Naive B cell (primary cell): Measurements from ENCODE around the gene ARHGEF39. TPM values are rescaled to one million over a fixed set of nuclear protein-coding genes. Genes with fewer than 3 reads are reported as not detected.
"Not testable (repeated sequence)": the region's sequence is repeated elsewhere in the genome, so short reads cannot be mapped to it uniquely, and the experiment has no call there.

Experiments used
- ATAC-seq, 2 donors: fragments of 150-1000 bp; cut with Tn5 transposase; 2 replicates each; pipeline ENCODE4 v1.10.0; 2021; ENCODE audit warnings: low read depth in 2 of 2, mild to moderate bottlenecking in 2 of 2, moderate library complexity in 2 of 2
- DNase-seq: peaks from one replicate; pipeline ENCODE4 v3.0.0; 2022
- H3K27ac Mint-ChIP-seq, 6 donors: one replicate each; pipeline ENCODE4 v1.8.0; 2020 to 2022; ENCODE audit warnings: mild to moderate bottlenecking in 6 of 6, mixed read lengths in 6 of 6, moderate library complexity in 5 of 6, inconsistent platforms in 2 of 6
- H3K27me3 Mint-ChIP-seq, 3 donors: one replicate each; pipeline ENCODE4 v1.8.0; 2021 to 2022; ENCODE audit warnings: mixed read lengths in 3 of 3, mild to moderate bottlenecking in 1 of 3
- H3K36me3 Mint-ChIP-seq, 2 donors: one replicate each; pipeline ENCODE4 v1.8.0; 2020 to 2022; ENCODE audit warnings: mixed read lengths in 2 of 2, inconsistent platforms in 1 of 2, mild to moderate bottlenecking in 1 of 2
- H3K4me1 Mint-ChIP-seq, 3 donors: one replicate each; pipeline ENCODE4 v1.8.0; 2020 to 2022; ENCODE audit warnings: mixed read lengths in 3 of 3, inconsistent platforms in 1 of 3, mild to moderate bottlenecking in 1 of 3, moderate library complexity in 1 of 3
- H3K4me3 Mint-ChIP-seq, 8 donors: one replicate each; pipeline ENCODE4 v1.8.0; 2020 to 2022; ENCODE audit warnings: mild to moderate bottlenecking in 8 of 8, mixed read lengths in 8 of 8, moderate library complexity in 8 of 8, inconsistent platforms in 2 of 8
- H3K9me3 Mint-ChIP-seq, 7 donors: one replicate each; pipeline ENCODE4 v1.8.0; 2020 to 2022; ENCODE audit warnings: mixed read lengths in 7 of 7, mild to moderate bottlenecking in 5 of 7, inconsistent platforms in 2 of 7, moderate library complexity in 1 of 7
- polyA plus RNA-seq, 6 donors: library from polyadenylated mRNA; unstranded; fragments of 300-500 nt; fragmentation: Illumina TruSeq; gene quantifications; one replicate each; pipeline ENCODE4 v1.2.3, GENCODE V29; 2021; ENCODE audit warnings: low read depth in 6 of 6

Gene ARHGEF39
- polyA plus RNA-seq, 6 donors from 2014 or later, result 0.90 to 4.0 (median 2.4) TPM

DNA sequence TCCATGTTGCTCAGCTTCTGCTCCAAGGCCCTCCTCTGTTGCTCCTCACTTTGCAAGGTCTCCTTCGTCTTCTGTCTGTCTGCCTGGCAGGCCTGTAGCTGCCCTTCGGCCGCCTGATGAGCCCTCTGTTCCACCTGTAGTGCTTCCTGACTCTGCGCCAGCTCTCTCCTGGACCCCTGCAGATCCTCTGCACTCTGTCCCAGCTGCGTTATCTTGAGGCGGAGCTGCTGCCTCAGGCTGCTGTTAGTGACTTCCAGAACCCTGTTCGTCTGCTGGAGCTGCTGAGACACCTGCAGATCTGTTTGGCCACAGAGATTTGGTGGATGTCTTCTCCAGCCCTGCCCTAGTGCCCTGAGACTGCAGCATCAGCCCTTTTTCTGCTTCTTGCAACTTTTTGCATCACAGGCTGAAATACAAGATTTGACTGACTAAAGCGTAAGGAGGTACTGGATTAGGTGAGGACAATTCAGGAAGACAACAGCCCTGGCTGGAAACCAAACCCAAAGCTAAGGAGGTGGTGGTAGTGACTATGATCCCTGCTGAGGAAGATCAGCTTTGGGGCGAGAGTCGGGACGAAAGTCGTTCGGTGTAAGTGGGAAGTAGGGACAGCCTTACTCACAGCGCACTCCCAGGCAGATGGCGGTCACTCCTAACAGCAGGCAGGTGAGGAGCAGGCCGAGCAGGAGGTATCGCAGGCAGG lies 48.9 kb downstream of the ARHGEF39 start:
- no peak for DNase-seq
- no peak for ATAC-seq
- H3K4me1 Mint-ChIP-seq, result peaks cover 86 to 100% (median 91%) of the 10 kb centered on the region in 3 donors
- H3K27ac Mint-ChIP-seq, result peak overlapping the region; percentile 91 to 99 (median 98)
- peaks cover 0 to 2% (median 0%) of the 10 kb centered on the region in 7 donors for H3K9me3 Mint-ChIP-seq
- H3K4me3 Mint-ChIP-seq, result peak overlapping the region; percentile 86 to 100 (median 98)
- H3K27me3 Mint-ChIP-seq, result no peaks in the 10 kb centered on the region
- H3K36me3 Mint-ChIP-seq, result peaks cover 25 to 60% of the 10 kb centered on the region in 2 donors

DNA sequence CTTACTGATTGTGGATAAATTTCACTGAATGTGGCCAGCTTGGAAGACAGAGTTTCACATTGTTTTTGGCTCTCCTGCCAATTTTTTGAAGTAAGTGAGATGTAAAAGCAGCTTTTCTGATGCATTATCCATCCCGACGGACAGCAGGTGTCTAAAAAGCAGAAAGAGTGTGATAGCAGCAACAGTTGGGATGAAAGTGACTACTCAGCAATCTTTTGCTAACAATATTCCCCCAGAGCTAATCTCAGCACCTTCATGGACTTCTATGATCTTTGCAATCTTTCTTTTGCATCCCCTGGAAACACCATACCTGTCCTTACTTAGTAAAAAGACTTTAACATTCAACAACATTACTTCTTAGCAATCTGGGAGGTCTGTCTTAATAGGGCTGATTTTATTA lies 52.2 kb downstream of the ARHGEF39 start:
- ATAC-seq (no peak), DNase-seq (no peak)
- Mint-ChIP-seq H3K36me3 (peaks cover 25 to 55% of the 10 kb centered on the region in 2 donors), H3K27ac (peak overlapping the region in 4 of 6 donors; percentile 47 to 95 (median 87)), H3K27me3 (no peaks in the 10 kb centered on the region), H3K4me3 (peak overlapping the region in 4 of 8 donors; percentile 48 to 99 (median 68)), H3K9me3 (no peaks in the 10 kb centered on the region), H3K4me1 (peaks cover 62 to 80% (median 78%) of the 10 kb centered on the region in 3 donors)

DNA sequence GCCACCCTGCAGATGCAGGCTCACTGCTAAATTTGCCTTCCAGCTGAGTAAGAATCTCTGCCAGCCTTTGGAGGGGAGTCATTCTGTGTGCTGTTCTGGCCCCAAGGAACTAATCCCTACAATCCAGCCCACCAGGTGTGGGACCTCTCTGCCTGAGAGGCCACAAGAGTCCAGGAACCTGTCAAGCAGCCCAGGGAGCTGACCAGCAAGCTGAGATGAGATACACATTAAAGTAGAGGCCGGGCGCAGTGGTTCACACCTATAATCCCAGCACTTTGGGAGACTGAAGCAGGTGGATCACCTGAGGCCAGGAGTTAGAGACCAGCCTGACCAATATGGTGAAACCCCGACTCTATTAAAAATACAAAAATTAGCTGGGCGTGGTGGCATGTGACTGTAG lies 52.9 kb downstream of the ARHGEF39 start:
- H3K27ac Mint-ChIP-seq, result peak overlapping the region in 4 of 6 donors; percentile 47 to 91 (median 81)
- H3K4me1 Mint-ChIP-seq, result peaks cover 60 to 82% (median 80%) of the 10 kb centered on the region in 3 donors
- H3K4me3 Mint-ChIP-seq, result peak overlapping the region in 4 of 8 donors; percentile 50 to 74 (median 56)
- H3K9me3 Mint-ChIP-seq, H3K27me3 Mint-ChIP-seq, DNase-seq, ATAC-seq: not testable (repeated sequence)
- H3K36me3 Mint-ChIP-seq, result peaks cover 25 to 48% of the 10 kb centered on the region in 2 donors

DNA sequence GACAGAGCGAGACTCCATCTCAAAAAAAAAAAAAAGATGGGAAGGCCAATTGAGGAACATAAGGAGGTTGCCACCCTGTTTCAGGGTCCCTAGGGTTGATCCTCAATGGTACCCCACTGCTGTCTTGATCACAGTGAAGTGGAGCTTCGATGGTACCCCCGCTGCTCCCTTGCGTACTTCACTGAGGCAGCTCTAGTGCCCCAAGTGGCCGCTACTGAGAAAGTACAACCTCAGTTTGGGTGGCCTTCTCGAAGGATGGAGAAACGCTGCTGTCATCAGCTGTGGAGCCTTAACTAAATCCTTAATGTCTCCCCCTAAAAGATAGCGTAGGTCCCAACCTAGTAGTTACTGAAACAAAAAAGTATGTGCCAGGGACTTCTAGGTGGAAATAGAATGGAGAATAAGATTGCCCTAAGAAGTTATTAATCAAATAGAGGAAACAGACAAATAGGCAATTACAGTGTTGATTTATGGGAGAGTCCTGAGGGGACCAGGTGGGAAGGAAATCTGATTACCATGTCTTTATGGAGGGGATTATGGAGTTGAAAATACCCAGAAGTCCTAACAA lies 53.7 kb downstream of the ARHGEF39 start:
- Mint-ChIP-seq H3K36me3 (peaks cover 25 to 44% of the 10 kb centered on the region in 2 donors), H3K9me3 (no peaks in the 10 kb centered on the region), H3K27ac (peak overlapping the region in 5 of 6 donors; percentile 11 to 91 (median 67)), H3K4me1 (peaks cover 59 to 84% (median 79%) of the 10 kb centered on the region in 3 donors), H3K4me3 (peak overlapping the region in 5 of 8 donors; percentile 7 to 87 (median 41)), H3K27me3 (no peaks in the 10 kb centered on the region)
- peak; percentile 45 for DNase-seq
- ATAC-seq, result peak; percentile 88 to 89

- H3K27ac Mint-ChIP-seq, result peak overlapping the region in 1 of 6 donors; percentile 29
- H3K9me3 Mint-ChIP-seq, result no peaks in the 10 kb centered on the region
- H3K4me1 Mint-ChIP-seq, result peaks cover 49 to 74% (median 71%) of the 10 kb centered on the region in 3 donors
Measured at GRCh38 chr9:35609820-35610163, 55.2 kb downstream of the ARHGEF39 start.

More at GRCh38 chr9:35609820-35610163, 55.2 kb downstream of the ARHGEF39 start:
- peak overlapping the region in 1 of 8 donors; percentile 63 for H3K4me3 Mint-ChIP-seq
- ATAC-seq (no peak), DNase-seq (no peak)
- H3K27me3 Mint-ChIP-seq, result no peaks in the 10 kb centered on the region
- peaks cover 24 to 32% of the 10 kb centered on the region in 2 donors for H3K36me3 Mint-ChIP-seq

Other genes starting within 250 kb of the ARHGEF39 start
- not detected for gene RUSC2, start 175.1 kb downstream of the ARHGEF39 start, polyA plus RNA-seq
- 10 to 100 TPM in 1 of 6 donors, 1 to 10 TPM in 5; 3.0 to 18.8 (median 6.8) TPM for gene TESK1, start 59.9 kb downstream of the ARHGEF39 start, polyA plus RNA-seq
- 100 to 1,000 TPM; 293 to 418 (median 315) TPM for gene CD72, start 46.8 kb downstream of the ARHGEF39 start, polyA plus RNA-seq
- 100 to 1,000 TPM in 1 of 6 donors, 10 to 100 TPM in 5; 56.8 to 107 (median 73.5) TPM for gene SIT1, start 14.3 kb downstream of the ARHGEF39 start, polyA plus RNA-seq
- 10 to 100 TPM in 4 of 6 donors, not detected in 2; 41.0 to 72.3 (median 56.5) TPM for gene RMRP, start 7.2 kb downstream of the ARHGEF39 start, polyA plus RNA-seq
- 10 to 100 TPM; 42.7 to 60.2 (median 51.5) TPM for gene CCDC107, start 6.9 kb downstream of the ARHGEF39 start, polyA plus RNA-seq
- gene CA9, start 8.7 kb upstream of the ARHGEF39 start, polyA plus RNA-seq, result not detected
- gene TPM2, start 24.7 kb upstream of the ARHGEF39 start, polyA plus RNA-seq, result under 1 TPM in 1 of 6 donors, not detected in 5; 0.52 TPM
- gene TLN1, start 67.0 kb upstream of the ARHGEF39 start, polyA plus RNA-seq, result 100 to 1,000 TPM in 1 of 6 donors, 10 to 100 TPM in 5; 15.6 to 128 (median 42.4) TPM
- gene CREB3, start 67.5 kb upstream of the ARHGEF39 start, polyA plus RNA-seq, result 10 to 100 TPM; 24.8 to 41.0 (median 33.2) TPM
- 10 to 100 TPM; 31.7 to 49.1 (median 39.0) TPM for gene GBA2, start 84.0 kb upstream of the ARHGEF39 start, polyA plus RNA-seq
- gene RGP1, start 84.1 kb upstream of the ARHGEF39 start, polyA plus RNA-seq, result 10 to 100 TPM in 1 of 6 donors, 1 to 10 TPM in 5; 1.9 to 14.2 (median 6.9) TPM
- gene MSMP, start 89.1 kb upstream of the ARHGEF39 start, polyA plus RNA-seq, result 1 to 10 TPM in 5 of 6 donors, not detected in 1; 2.1 to 7.2 (median 3.6) TPM
- gene NPR2, start 126.4 kb upstream of the ARHGEF39 start, polyA plus RNA-seq, result 1 to 10 TPM in 1 of 6 donors, under 1 TPM in 2, not detected in 3; 0.70 to 1.4 (median 0.72) TPM
- 1 to 10 TPM in 5 of 6 donors, not detected in 1; 1.2 to 1.7 (median 1.5) TPM for gene SPAG8, start 147.1 kb upstream of the ARHGEF39 start, polyA plus RNA-seq
- gene HINT2, start 149.8 kb upstream of the ARHGEF39 start, polyA plus RNA-seq, result 100 to 1,000 TPM in 1 of 6 donors, 10 to 100 TPM in 5; 69.4 to 109 (median 79.0) TPM
- gene FAM221B, start 163.5 kb upstream of the ARHGEF39 start, polyA plus RNA-seq, result not detected
- 1 to 10 TPM; 1.7 to 3.3 (median 2.3) TPM for gene TMEM8B, start 164.0 kb upstream of the ARHGEF39 start, polyA plus RNA-seq
- gene OR13J1, start 205.2 kb upstream of the ARHGEF39 start, polyA plus RNA-seq, result not detected
- not detected for gene HRCT1, start 241.0 kb upstream of the ARHGEF39 start, polyA plus RNA-seq
- gene SPAAR, start 244.3 kb upstream of the ARHGEF39 start, polyA plus RNA-seq, result not detected